ENCODE results near the gene CASK.

DNA sequence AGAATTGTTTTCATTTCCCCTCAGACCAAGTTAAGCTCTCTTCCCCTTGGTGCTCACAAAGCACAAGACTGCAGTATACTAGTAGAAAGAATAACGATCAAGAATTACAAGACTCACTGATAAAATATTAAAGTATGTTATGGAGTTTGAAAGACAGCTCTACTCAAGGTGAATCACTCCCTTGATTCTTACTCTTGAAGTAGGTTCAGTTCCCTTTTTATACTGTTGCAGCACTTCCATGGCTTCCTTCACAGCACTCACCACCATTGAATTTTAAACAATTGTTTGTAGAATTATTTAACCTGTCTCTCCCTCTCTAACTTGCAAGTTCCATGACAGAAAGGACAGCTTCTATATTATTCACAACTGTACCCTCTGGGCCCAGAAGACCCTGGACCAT is 42.2 kb downstream of the CASK start:
- TF ChIP-seq, protein P1, sequence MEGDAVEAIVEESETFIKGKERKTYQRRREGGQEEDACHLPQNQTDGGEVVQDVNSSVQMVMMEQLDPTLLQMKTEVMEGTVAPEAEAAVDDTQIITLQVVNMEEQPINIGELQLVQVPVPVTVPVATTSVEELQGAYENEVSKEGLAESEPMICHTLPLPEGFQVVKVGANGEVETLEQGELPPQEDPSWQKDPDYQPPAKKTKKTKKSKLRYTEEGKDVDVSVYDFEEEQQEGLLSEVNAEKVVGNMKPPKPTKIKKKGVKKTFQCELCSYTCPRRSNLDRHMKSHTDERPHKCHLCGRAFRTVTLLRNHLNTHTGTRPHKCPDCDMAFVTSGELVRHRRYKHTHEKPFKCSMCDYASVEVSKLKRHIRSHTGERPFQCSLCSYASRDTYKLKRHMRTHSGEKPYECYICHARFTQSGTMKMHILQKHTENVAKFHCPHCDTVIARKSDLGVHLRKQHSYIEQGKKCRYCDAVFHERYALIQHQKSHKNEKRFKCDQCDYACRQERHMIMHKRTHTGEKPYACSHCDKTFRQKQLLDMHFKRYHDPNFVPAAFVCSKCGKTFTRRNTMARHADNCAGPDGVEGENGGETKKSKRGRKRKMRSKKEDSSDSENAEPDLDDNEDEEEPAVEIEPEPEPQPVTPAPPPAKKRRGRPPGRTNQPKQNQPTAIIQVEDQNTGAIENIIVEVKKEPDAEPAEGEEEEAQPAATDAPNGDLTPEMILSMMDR (IDR thresholded peaks at IDR 0.05; ENCODE audit: borderline replicate concordance, extremely low read depth, low read length, poor library complexity, severe bottlenecking): no peak
- no peak for TF ChIP-seq EZH2 (IDR thresholded peaks at IDR 0.05; ENCODE audit: borderline replicate concordance, low read depth, low read length, severe bottlenecking)

All from DND-41 (cell line).